KOPT-K1 (cell line): ENCODE measurements around the gene KLF5.

Source experiments
- H3K27ac ChIP-seq: fragments of 200-600 bp; sonication (generic); 2 replicates; pipeline ENCODE4 v1.5.1; 2016; ENCODE audit warnings: antibody characterized with exemption, mild to moderate bottlenecking, low read depth, low read length; ENCODE audit not compliant: poor library complexity, severe bottlenecking
- H3K36me3 ChIP-seq: fragments of 200-600 bp; sonication (generic); 2 replicates; pipeline ENCODE4 v1.5.1; 2017; ENCODE audit warnings: antibody characterized with exemption, mild to moderate bottlenecking, low read length, moderate library complexity; ENCODE audit not compliant: insufficient read depth
- H3K9me3 ChIP-seq: fragments of 200-600 bp; sonication (generic); 2 replicates; pipeline ENCODE4 v1.5.1; 2017; ENCODE audit warnings: antibody characterized with exemption, low read length, mild to moderate bottlenecking; ENCODE audit not compliant: insufficient read depth, poor library complexity, severe bottlenecking

The KLF5 gene

GRCh38 chr13:73069206-73069805, 10.5 kb downstream of the KLF5 start:
- H3K36me3 ChIP-seq: no peaks in the 10 kb centered on the region
- H3K9me3 ChIP-seq: no peaks in the 10 kb centered on the region
- no peak overlapping the region for H3K27ac ChIP-seq

GRCh38 chr13:73070451-73071098, 11.8 kb downstream of the KLF5 start:
- Histone ChIP-seq H3K36me3 (no peaks in the 10 kb centered on the region), H3K27ac (no peak overlapping the region)

GRCh38 chr13:73072239-73072900, 13.6 kb downstream of the KLF5 start:
- no peaks in the 10 kb centered on the region for H3K36me3 ChIP-seq

More at GRCh38 chr13:73070451-73071098, 11.8 kb downstream of the KLF5 start:
- no peaks in the 10 kb centered on the region for H3K9me3 ChIP-seq

GRCh38 chr13:73073050-73073449, 14.2 kb downstream of the KLF5 start:
- H3K36me3 ChIP-seq: no peaks in the 10 kb centered on the region

More at GRCh38 chr13:73072239-73072900, 13.6 kb downstream of the KLF5 start:
- no peak overlapping the region for H3K27ac ChIP-seq
- H3K9me3 ChIP-seq: no peaks in the 10 kb centered on the region

GRCh38 chr13:73074014-73074413, 15.2 kb downstream of the KLF5 start:
- no peaks in the 10 kb centered on the region for H3K9me3 ChIP-seq
- no peaks in the 10 kb centered on the region for H3K36me3 ChIP-seq
- no peak overlapping the region for H3K27ac ChIP-seq

More at GRCh38 chr13:73073050-73073449, 14.2 kb downstream of the KLF5 start:
- no peak overlapping the region for H3K27ac ChIP-seq
- H3K9me3 ChIP-seq: no peaks in the 10 kb centered on the region

- H3K9me3 ChIP-seq: no peaks in the 10 kb centered on the region
- no peak overlapping the region for H3K27ac ChIP-seq
- H3K36me3 ChIP-seq: no peaks in the 10 kb centered on the region
Observed at GRCh38 chr13:73074926-73075325, 16.1 kb downstream of the KLF5 start.

GRCh38 chr13:73075546-73075945, 16.7 kb downstream of the KLF5 start:
- H3K36me3 ChIP-seq: no peaks in the 10 kb centered on the region
- H3K27ac ChIP-seq: no peak overlapping the region
- no peaks in the 10 kb centered on the region for H3K9me3 ChIP-seq

- no peaks in the 10 kb centered on the region for H3K36me3 ChIP-seq
- no peaks in the 10 kb centered on the region for H3K9me3 ChIP-seq
- H3K27ac ChIP-seq: no peak overlapping the region
Observed at GRCh38 chr13:73075954-73076353, 17.1 kb downstream of the KLF5 start.

- Histone ChIP-seq H3K9me3 (no peaks in the 10 kb centered on the region), H3K36me3 (no peaks in the 10 kb centered on the region), H3K27ac (no peak overlapping the region)
Observed at GRCh38 chr13:73077865-73078264, 19.1 kb downstream of the KLF5 start.

GRCh38 chr13:73079359-73079758, 20.6 kb downstream of the KLF5 start:
- H3K27ac ChIP-seq: no peak overlapping the region
- H3K36me3 ChIP-seq: no peaks in the 10 kb centered on the region
- no peaks in the 10 kb centered on the region for H3K9me3 ChIP-seq

- Histone ChIP-seq H3K27ac (no peak overlapping the region), H3K9me3 (no peaks in the 10 kb centered on the region), H3K36me3 (no peaks in the 10 kb centered on the region)
Observed at GRCh38 chr13:73081256-73081915, 22.6 kb downstream of the KLF5 start.

- H3K9me3 ChIP-seq: no peaks in the 10 kb centered on the region
- H3K27ac ChIP-seq: no peak overlapping the region
- no peaks in the 10 kb centered on the region for H3K36me3 ChIP-seq
Observed at GRCh38 chr13:73082471-73082870, 23.7 kb downstream of the KLF5 start.

GRCh38 chr13:73082895-73083294, 24.1 kb downstream of the KLF5 start:
- Histone ChIP-seq H3K36me3 (no peaks in the 10 kb centered on the region), H3K27ac (no peak overlapping the region), H3K9me3 (no peaks in the 10 kb centered on the region)

GRCh38 chr13:73088332-73088935, 29.6 kb downstream of the KLF5 start:
- H3K27ac ChIP-seq: no peak overlapping the region
- H3K9me3 ChIP-seq: peaks cover 11% of the 10 kb centered on the region
- no peaks in the 10 kb centered on the region for H3K36me3 ChIP-seq

- H3K36me3 ChIP-seq: no peaks in the 10 kb centered on the region
- no peak overlapping the region for H3K27ac ChIP-seq
- H3K9me3 ChIP-seq: peaks cover 11% of the 10 kb centered on the region
Observed at GRCh38 chr13:73089213-73089612, 30.4 kb downstream of the KLF5 start.
